ENCODE measurements around the gene RPL18A. TPM values are rescaled to one million over a fixed set of nuclear protein-coding genes. Genes with fewer than 3 reads are reported as not detected.

Gene RPL18A
- total RNA-seq: 1,779 and 2,048 TPM in 2 replicates

GRCh38 chr19:17859533-17860330 is at the start of gene RPL18A:
Gene RPL18A (plus strand): TSS chr19:17859910. CDS start chr19:17859957, 47 bp downstream.

GRCh38 chr19:17821190-17821589 is 38.5 kb upstream of the RPL18A start, which contains the start of gene INSL3:
Gene INSL3 (minus strand): TSS chr19:17821519. CDS start chr19:17821506, 13 bp downstream.

GRCh38 chr19:17847538-17848366 is 12.0 kb upstream of the RPL18A start, which contains the start of gene JAK3:
Gene JAK3 (minus strand): TSS chr19:17847982. CDS start chr19:17844417, 3,565 bp downstream.

DNA sequence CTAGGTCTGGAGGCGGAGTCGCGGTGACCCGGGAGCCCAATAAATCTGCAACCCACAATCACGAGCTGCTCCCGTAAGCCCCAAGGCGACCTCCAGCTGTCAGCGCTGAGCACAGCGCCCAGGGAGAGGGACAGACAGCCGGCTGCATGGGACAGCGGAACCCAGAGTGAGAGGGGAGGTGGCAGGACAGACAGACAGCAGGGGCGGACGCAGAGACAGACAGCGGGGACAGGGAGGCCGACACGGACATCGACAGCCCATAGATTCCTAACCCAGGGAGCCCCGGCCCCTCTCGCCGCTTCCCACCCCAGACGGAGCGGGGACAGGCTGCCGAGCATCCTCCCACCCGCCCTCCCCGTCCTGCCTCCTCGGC is 12.2 kb downstream of the RPL18A start, which contains the start of gene SLC5A5:
SLC5A5 (plus strand) TSS at position 68 of the 373 bp plus-strand sequence. CDS start 375 bp downstream, outside the sequence.

Other genes starting within 250 kb of the RPL18A start
- 0.04 and 0.55 TPM in 2 replicates for gene UNC13A, start 171.6 kb upstream of the RPL18A start, total RNA-seq
- 22.2 and 25.0 TPM in 2 replicates for gene MAP1S, start 140.4 kb upstream of the RPL18A start, total RNA-seq
- gene FCHO1, start 108.4 kb upstream of the RPL18A start, total RNA-seq: 1.4 and 3.7 TPM in 2 replicates
- gene B3GNT3, start 64.8 kb upstream of the RPL18A start, total RNA-seq: 8.0 and 13.7 TPM in 2 replicates
- gene INSL3, start 38.4 kb upstream of the RPL18A start, total RNA-seq: not detected in 2 replicates
- gene JAK3, start 11.9 kb upstream of the RPL18A start, total RNA-seq: 0.42 and 1.6 TPM in 2 replicates
- not detected in 2 replicates for gene SLC5A5, start 12.0 kb downstream of the RPL18A start, total RNA-seq
- 62.5 and 103 TPM in 2 replicates for gene CCDC124, start 73.1 kb downstream of the RPL18A start, total RNA-seq
- not detected in 2 replicates for gene KCNN1, start 107.2 kb downstream of the RPL18A start, total RNA-seq
- 6.4 and 8.2 TPM in 2 replicates for gene ARRDC2, start 148.3 kb downstream of the RPL18A start, total RNA-seq
- not detected in 2 replicates for gene IL12RB1, start 227.0 kb downstream of the RPL18A start, total RNA-seq
- gene MAST3, start 237.9 kb downstream of the RPL18A start, total RNA-seq: 2.4 and 3.3 TPM in 2 replicates

Measured in hair follicular keratinocyte (primary cell).